Measurements from ENCODE around the gene NUCKS1. TPM values are rescaled to one million over a fixed set of nuclear protein-coding genes. Genes with fewer than 3 reads are reported as not detected.

NUCKS1 gene
- total RNA-seq, 1 experiment from 2014 or later, result 101 TPM

DNA sequence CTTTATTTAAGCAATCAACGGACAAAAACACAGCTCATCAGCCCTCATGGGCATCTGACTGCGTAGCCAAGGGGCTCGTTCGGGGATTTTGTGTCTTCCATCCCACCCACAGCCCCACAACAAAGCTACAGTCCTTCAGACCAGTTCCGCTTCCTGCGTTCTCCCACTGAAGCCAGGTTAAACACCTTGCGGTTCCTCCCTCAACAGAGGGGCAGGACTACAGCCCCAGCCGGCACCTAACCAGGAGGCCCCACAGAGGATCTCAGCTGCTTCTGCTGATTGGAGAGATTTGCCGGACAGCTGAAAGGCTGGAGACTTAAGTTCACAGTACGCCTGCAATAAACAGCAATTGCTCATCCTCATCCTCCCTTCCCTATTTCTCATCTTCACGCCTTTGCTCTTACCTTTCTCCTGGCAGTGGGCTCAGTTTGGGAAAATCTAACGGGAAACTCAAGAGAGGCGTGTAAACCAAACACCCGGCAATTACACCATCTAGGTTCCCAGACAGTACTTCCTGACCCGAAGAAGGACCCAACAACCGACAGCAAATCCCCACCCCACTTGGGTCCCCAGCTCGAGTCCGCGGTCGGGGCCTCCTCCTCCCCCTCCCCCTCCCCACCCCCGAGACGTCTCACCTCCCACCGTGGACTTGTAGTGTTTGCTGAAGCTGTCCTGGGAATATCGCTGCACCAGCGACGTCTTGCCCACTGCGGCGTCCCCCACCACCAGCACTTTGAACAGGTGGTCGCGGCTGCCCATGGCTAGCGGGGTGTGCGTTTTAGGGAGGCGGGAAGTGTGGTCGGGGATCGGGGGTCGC is 24.4 kb upstream of the NUCKS1 start:
- intact Hi-C loops (cut with micrococcal nuclease), result no loop called here
- TSS peak; percentile 26 for BruUV-seq (replicated peaks)
- peak overlapping the region; percentile 99 for H3K4me2 ChIP-seq (ENCODE audit: low read length)
- no peaks in the 10 kb centered on the region for H4K20me1 ChIP-seq (ENCODE audit: low read length)
- ChIA-PET POLR2A (ENCODE audit: unreplicated experiment) (no interaction called here), CTCF (interaction anchor here (0.6 to 0.7 kb wide), 2 partner anchors 53 to 115 kb away, joined by 3 read pairs; no protein-coding TSS in a partner anchor)
- H3K9me3 ChIP-seq (ENCODE audit: low read length), result no peaks in the 10 kb centered on the region
- ATAC-seq (peak; percentile 33), DNase-seq (no peak)
- H3K4me3 ChIP-seq (ENCODE audit: low read length), result peak overlapping the region; percentile 92
- TF ChIP-seq EZH2 (IDR thresholded peaks at IDR 0.05; ENCODE audit: low read length, unreplicated experiment) (no peak), EZH2phosphoT487 (IDR thresholded peaks at IDR 0.05; ENCODE audit: borderline replicate concordance, low read length) (no peak)
- TF ChIP-seq, protein P1, sequence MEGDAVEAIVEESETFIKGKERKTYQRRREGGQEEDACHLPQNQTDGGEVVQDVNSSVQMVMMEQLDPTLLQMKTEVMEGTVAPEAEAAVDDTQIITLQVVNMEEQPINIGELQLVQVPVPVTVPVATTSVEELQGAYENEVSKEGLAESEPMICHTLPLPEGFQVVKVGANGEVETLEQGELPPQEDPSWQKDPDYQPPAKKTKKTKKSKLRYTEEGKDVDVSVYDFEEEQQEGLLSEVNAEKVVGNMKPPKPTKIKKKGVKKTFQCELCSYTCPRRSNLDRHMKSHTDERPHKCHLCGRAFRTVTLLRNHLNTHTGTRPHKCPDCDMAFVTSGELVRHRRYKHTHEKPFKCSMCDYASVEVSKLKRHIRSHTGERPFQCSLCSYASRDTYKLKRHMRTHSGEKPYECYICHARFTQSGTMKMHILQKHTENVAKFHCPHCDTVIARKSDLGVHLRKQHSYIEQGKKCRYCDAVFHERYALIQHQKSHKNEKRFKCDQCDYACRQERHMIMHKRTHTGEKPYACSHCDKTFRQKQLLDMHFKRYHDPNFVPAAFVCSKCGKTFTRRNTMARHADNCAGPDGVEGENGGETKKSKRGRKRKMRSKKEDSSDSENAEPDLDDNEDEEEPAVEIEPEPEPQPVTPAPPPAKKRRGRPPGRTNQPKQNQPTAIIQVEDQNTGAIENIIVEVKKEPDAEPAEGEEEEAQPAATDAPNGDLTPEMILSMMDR (conservative IDR thresholded peaks at IDR 0.05; ENCODE audit: low read depth, low read length), result no peak
- H2AFZ ChIP-seq (ENCODE audit: low read length), result peak overlapping the region; percentile 96
- no peaks in the 10 kb centered on the region for H3K79me2 ChIP-seq (ENCODE audit: low read length)
- H3K9me2 ChIP-seq (replicated peaks; ENCODE audit: low read length), result no peaks in the 10 kb centered on the region
- H3K4me1 ChIP-seq (ENCODE audit: insufficient read depth, low read length), result peaks cover 9% of the 10 kb centered on the region
- no peaks in the 10 kb centered on the region for H3K36me3 ChIP-seq (ENCODE audit: low read depth, low read length)
- H3K27ac ChIP-seq (ENCODE audit: low read length), result no peak overlapping the region
- H3F3A ChIP-seq (ENCODE audit: low read length, unreplicated experiment), result no peaks in the 10 kb centered on the region
- no peaks in the 10 kb centered on the region for H3K27me3 ChIP-seq (ENCODE audit: low read length)
- H3K9ac ChIP-seq (ENCODE audit: low read length), result peak overlapping the region; percentile 54

DNA sequence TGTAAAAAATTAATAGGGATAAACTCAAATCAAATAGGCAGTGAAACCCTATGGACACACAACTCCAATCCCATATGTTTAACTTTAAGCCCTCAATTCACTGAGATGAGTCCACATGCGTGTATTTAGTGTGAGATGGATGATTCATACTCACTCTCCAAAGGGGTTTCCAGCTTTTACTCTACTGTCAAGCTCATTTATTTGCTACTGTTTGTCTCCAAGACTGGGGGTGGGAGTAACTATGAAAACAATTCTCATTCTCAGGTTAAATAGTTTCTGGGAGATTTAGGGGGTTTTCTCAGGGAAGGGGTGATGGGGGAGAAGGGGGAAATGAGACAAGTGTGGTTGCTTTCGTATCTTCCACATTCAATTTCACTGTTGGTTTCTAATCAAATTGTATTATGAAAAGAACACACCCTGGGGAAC is 22.6 kb upstream of the NUCKS1 start:
- Histone ChIP-seq H3K4me3 (ENCODE audit: low read length) (no peak overlapping the region), H2AFZ (ENCODE audit: low read length) (no peak overlapping the region), H3K9me2 (replicated peaks; ENCODE audit: low read length) (no peaks in the 10 kb centered on the region), H3K36me3 (ENCODE audit: low read depth, low read length) (no peaks in the 10 kb centered on the region), H3K9ac (ENCODE audit: low read length) (no peak overlapping the region), H3K4me1 (ENCODE audit: insufficient read depth, low read length) (peaks cover 9% of the 10 kb centered on the region), H3K27me3 (ENCODE audit: low read length) (no peaks in the 10 kb centered on the region), H3F3A (ENCODE audit: low read length, unreplicated experiment) (no peaks in the 10 kb centered on the region), H3K4me2 (ENCODE audit: low read length) (no peak overlapping the region), H3K27ac (ENCODE audit: low read length) (no peak overlapping the region), H3K9me3 (ENCODE audit: low read length) (no peaks in the 10 kb centered on the region), H3K79me2 (ENCODE audit: low read length) (no peaks in the 10 kb centered on the region), H4K20me1 (ENCODE audit: low read length) (no peaks in the 10 kb centered on the region)
- ChIA-PET POLR2A (ENCODE audit: unreplicated experiment) (no interaction called here), CTCF (no interaction called here)
- TF ChIP-seq EZH2 (IDR thresholded peaks at IDR 0.05; ENCODE audit: low read length, unreplicated experiment) (no peak), EZH2phosphoT487 (IDR thresholded peaks at IDR 0.05; ENCODE audit: borderline replicate concordance, low read length) (no peak)
- TF ChIP-seq, protein P1 (conservative IDR thresholded peaks at IDR 0.05; ENCODE audit: low read depth, low read length), result no peak
- intact Hi-C loops (cut with micrococcal nuclease), result no loop called here
- BruUV-seq (replicated peaks), result no TSS peak
- ATAC-seq, result no peak
- no peak for DNase-seq

DNA sequence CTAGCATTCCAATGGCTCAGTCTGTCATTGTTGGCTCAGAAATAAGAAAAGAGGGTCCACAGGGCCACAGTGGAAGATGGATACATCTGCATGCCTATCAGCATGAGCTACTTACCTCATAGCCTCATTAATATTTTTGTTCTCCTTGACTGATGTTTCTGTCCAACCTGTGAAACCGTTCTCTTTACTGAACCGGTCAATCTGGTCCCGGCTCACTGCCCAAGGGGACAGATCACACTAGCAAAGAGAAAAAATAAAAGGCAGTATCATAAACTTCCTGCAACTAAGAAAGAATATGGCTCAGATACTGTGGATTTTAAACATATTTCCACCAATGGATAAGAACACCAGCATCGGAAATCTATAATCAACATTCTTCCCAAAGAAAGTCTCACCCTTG is 20.6 kb upstream of the NUCKS1 start:
- H2AFZ ChIP-seq (ENCODE audit: low read length), result no peak overlapping the region
- no peaks in the 10 kb centered on the region for H3K36me3 ChIP-seq (ENCODE audit: low read depth, low read length)
- no peak overlapping the region for H3K27ac ChIP-seq (ENCODE audit: low read length)
- CTCF ChIA-PET, result no interaction called here
- no peak overlapping the region for H3K9ac ChIP-seq (ENCODE audit: low read length)
- H3K79me2 ChIP-seq (ENCODE audit: low read length), result no peaks in the 10 kb centered on the region
- no peak overlapping the region for H3K4me3 ChIP-seq (ENCODE audit: low read length)
- DNase-seq (no peak), ATAC-seq (no peak)
- TF ChIP-seq EZH2 (IDR thresholded peaks at IDR 0.05; ENCODE audit: low read length, unreplicated experiment), result no peak
- TF ChIP-seq EZH2phosphoT487 (IDR thresholded peaks at IDR 0.05; ENCODE audit: borderline replicate concordance, low read length), result no peak
- TF ChIP-seq, protein P1 (conservative IDR thresholded peaks at IDR 0.05; ENCODE audit: low read depth, low read length), result no peak
- no peaks in the 10 kb centered on the region for H3K27me3 ChIP-seq (ENCODE audit: low read length)
- no peaks in the 10 kb centered on the region for H4K20me1 ChIP-seq (ENCODE audit: low read length)
- no TSS peak for BruUV-seq (replicated peaks)
- no peaks in the 10 kb centered on the region for H3F3A ChIP-seq (ENCODE audit: low read length, unreplicated experiment)
- POLR2A ChIA-PET (ENCODE audit: unreplicated experiment), result interaction anchor here (0.7 kb wide), 1 partner anchor 337 kb away, joined by 6 read pairs; no protein-coding TSS in a partner anchor
- intact Hi-C loops (cut with micrococcal nuclease), result no loop called here
- H3K9me3 ChIP-seq (ENCODE audit: low read length), result no peaks in the 10 kb centered on the region
- H3K9me2 ChIP-seq (replicated peaks; ENCODE audit: low read length), result no peaks in the 10 kb centered on the region
- no peak overlapping the region for H3K4me2 ChIP-seq (ENCODE audit: low read length)
- peaks cover 15% of the 10 kb centered on the region for H3K4me1 ChIP-seq (ENCODE audit: insufficient read depth, low read length)

Measured in PC-3 (cell line).